GM12878 (cell line): ENCODE measurements around the gene TOGARAM1. TPM values are rescaled to one million over a fixed set of nuclear protein-coding genes. Genes with fewer than 3 reads are reported as not detected.

Experiments used
- ATAC-seq: fragments of 200-7000 bp; cut with Tn5 transposase; 3 replicates; pipeline ENCODE4 v1.9.1; 2020; ENCODE audit warnings: mild to moderate bottlenecking, moderate library complexity
- BruUV-seq: library from RNA; stranded (reverse); fragments of 400-500 nt; replicated peaks from 2 replicates; lab custom pipeline; 2021; lab: Mats Ljungman, UMichigan
- CTCF ChIA-PET: fragments of 300-600 bp; sonication (Branson Sonifier 250); formaldehyde crosslinking; extraction: SDS; loops from one replicate; lab custom pipeline; 2021; ENCODE audit warnings: inconsistent platforms; lab: Yijun Ruan, JAX
- POLR2A ChIA-PET: fragments of 350-600 bp; formaldehyde crosslinking; extraction: SDS; loops from one replicate; lab custom pipeline; 2021; ENCODE audit warnings: inconsistent platforms; lab: Charles Lee
- RAD21 ChIA-PET: fragments of 300-600 bp; sonication (Branson Sonifier 250); formaldehyde crosslinking; loops from one replicate; lab custom pipeline; 2023; ENCODE audit warnings: antibody characterized with exemption; ENCODE audit not compliant: unreplicated experiment; lab: Charles Lee
- SMC1A ChIA-PET: fragments of 300-600 bp; sonication (Branson Sonifier 250); formaldehyde crosslinking; loops from one replicate; lab custom pipeline; 2023; ENCODE audit not compliant: unreplicated experiment, uncharacterized antibody; lab: Charles Lee
- DNase-seq: peaks from one replicate; pipeline ENCODE4 v3.0.0-alpha.2; 2011; ENCODE audit warnings: low read depth, low spot score
- FAIRE-seq: peaks from 3 replicates; lab custom pipeline; 2011; peaks lifted over from hg19 to GRCh38; lab: Jason Lieb, UNC
- H2AFZ ChIP-seq: 2 replicates; pipeline ENCODE4 v1.6.0; 2011; ENCODE audit warnings: low read depth, low read length, control low read depth; ENCODE audit not compliant: control insufficient read depth
- H3K27ac ChIP-seq: 2 replicates; pipeline ENCODE4 v1.5.1; 2011; ENCODE audit warnings: control low read depth; ENCODE audit not compliant: control insufficient read depth, insufficient read depth
- H3K27me3 ChIP-seq, 2 experiments: replicated peaks in 1 of 2; 2 replicates each; pipeline versions ENCODE4 v1.6.0 to v1.6.1; 2011; ENCODE audit warnings: low read length in 1 of 2; ENCODE audit not compliant: control insufficient read depth in 2 of 2, insufficient read depth in 2 of 2
- H3K36me3 ChIP-seq, 2 experiments: 2 replicates each; pipeline ENCODE4 v1.5.1; 2011; ENCODE audit warnings: low read length in 1 of 2; ENCODE audit not compliant: control insufficient read depth in 2 of 2, insufficient read depth in 2 of 2
- H3K4me1 ChIP-seq: 2 replicates; pipeline ENCODE4 v1.6.1; 2011; ENCODE audit warnings: mild to moderate bottlenecking, low read length, moderate library complexity, mixed read lengths; ENCODE audit not compliant: control insufficient read depth, insufficient read depth
- H3K4me2 ChIP-seq: 2 replicates; pipeline ENCODE4 v1.6.0; 2011; ENCODE audit warnings: control low read depth; ENCODE audit not compliant: control insufficient read depth, insufficient read depth
- H3K4me3 ChIP-seq: fragments of 200-600 bp; sonication (generic); 2 replicates; pipeline ENCODE4 v1.5.1; 2016
- H3K79me2 ChIP-seq: 2 replicates; pipeline ENCODE4 v1.6.0; 2011; ENCODE audit warnings: low read length; ENCODE audit not compliant: control insufficient read depth, insufficient read depth
- H3K9ac ChIP-seq: 2 replicates; pipeline ENCODE4 v1.8.0; 2011; ENCODE audit warnings: low read length, control low read depth, mixed read lengths; ENCODE audit not compliant: control insufficient read depth, insufficient read depth
- H3K9me3 ChIP-seq: replicated peaks from 3 replicates; pipeline ENCODE4 v1.5.1; 2011; ENCODE audit warnings: mild to moderate bottlenecking, low read length; ENCODE audit not compliant: control insufficient read depth, insufficient read depth
- H4K20me1 ChIP-seq: 2 replicates; pipeline ENCODE4 v1.6.0; 2011; ENCODE audit not compliant: control insufficient read depth, insufficient read depth
- FOXM1 ChIP-seq: IDR thresholded peaks from 2 replicates; pipeline ENCODE4 v1.6.1; 2012; ENCODE audit warnings: low read depth, mild to moderate bottlenecking, inconsistent platforms, low read length, moderate library complexity
- HCFC1 ChIP-seq: fragments of 150-350 bp; IDR thresholded peaks from 2 replicates; pipeline ENCODE4 v1.6.1; 2014; ENCODE audit warnings: low read length
- NR2F1 ChIP-seq: fragments of 450-650 bp; conservative IDR thresholded peaks from 2 replicates; pipeline ENCODE4 v1.6.1; 2017; ENCODE audit warnings: mild to moderate bottlenecking
- RBBP5 ChIP-seq: fragments of 200-600 bp; sonication (generic); conservative IDR thresholded peaks from 2 replicates; pipeline ENCODE4 v1.6.1; 2016
- STAT3 ChIP-seq: IDR thresholded peaks from 2 replicates; pipeline ENCODE4 v1.6.1; 2011; ENCODE audit warnings: low read depth, low read length, improper control_type of control experiment
- WGBS: methylation state at CpG from one replicate; pipeline ENCODE4 v1.1.6; 2016; ENCODE audit warnings: low lambda C conversion rate; ENCODE audit not compliant: insufficient replicate concordance, insufficient coverage; ENCODE audit errors: missing lambda C conversion rate; 5-methylcytosine and 5-hydroxymethylcytosine counted together
- in situ Hi-C: fragments of 300-500 bp; cut with MboI; formaldehyde crosslinking; loops from 9 replicates; pipeline ENCODE4 v1.14.3; 2018; ENCODE audit warnings: mixed read lengths
- intact Hi-C: fragments of 100-400 bp; cut with micrococcal nuclease; formaldehyde crosslinking; loops from one replicate; pipeline ENCODE4 v1.14.2; 2022; ENCODE audit not compliant: unreplicated experiment
- polyA plus RNA-seq, 11 experiments: library from polyadenylated mRNA; depleted of rRNA in 4 of 11; unstranded in 6 of 11; stranded (reverse) in 5 of 11; fragments of >200 nt; fragmentation: Nextera tagmentation in 4 of 11; fragmentation: Illumina TruSeq in 1 of 11; extraction: Ambion mirVana in 4 of 11; extraction: Trizol in 1 of 11; gene quantifications; 1 replicate in 1 of 11; 2 replicates in 10 of 11; pipeline versions ENCODE4 v1.2.1 to v1.2.3, GENCODE V29; 2011 to 2016; ENCODE audit warnings: inconsistent platforms in 2 of 11, missing spikeins in 2 of 11, low read depth in 1 of 11
- total RNA-seq, 4 experiments: library from RNA; depleted of rRNA in 3 of 4; stranded (reverse); fragments of >200 nt in 3 of 4; fragmentation: Illumina TruSeq in 1 of 4; extraction: Trizol in 1 of 4; gene quantifications; 2 replicates each; pipeline versions ENCODE4 v1.2.1 to v1.2.3, GENCODE V29; 2013 to 2021
- TF ChIP-seq, protein P1 (sequence below): fragments of 450-650 bp; IDR thresholded peaks from 2 replicates; pipeline ENCODE4 v1.6.1; 2017; ENCODE audit warnings: mild to moderate bottlenecking, moderate library complexity
- TF ChIP-seq, protein P2 (sequence below): IDR thresholded peaks from 2 replicates; pipeline ENCODE4 v1.6.1; 2011; ENCODE audit warnings: borderline replicate concordance, low read depth, mild to moderate bottlenecking, moderate library complexity, mixed read lengths, low read length; ENCODE audit not compliant: insufficient read depth; ENCODE audit errors: extremely low read length
- TF ChIP-seq, protein P3 (sequence below): fragments of 450-650 bp; IDR thresholded peaks from 2 replicates; pipeline ENCODE4 v1.6.1; 2016; ENCODE audit warnings: mild to moderate bottlenecking
- TF ChIP-seq, protein P4 (sequence below): IDR thresholded peaks from 2 replicates; pipeline ENCODE4 v1.6.1; 2012; ENCODE audit warnings: low read length, inconsistent platforms

Gene TOGARAM1
- total and polyA plus RNA-seq, 10 of the 15 experiments (the other 5 are each of a cell fraction or from before 2014, with no cell fraction given), result 2.1 to 14.4 (median 7.2) TPM

DNA sequence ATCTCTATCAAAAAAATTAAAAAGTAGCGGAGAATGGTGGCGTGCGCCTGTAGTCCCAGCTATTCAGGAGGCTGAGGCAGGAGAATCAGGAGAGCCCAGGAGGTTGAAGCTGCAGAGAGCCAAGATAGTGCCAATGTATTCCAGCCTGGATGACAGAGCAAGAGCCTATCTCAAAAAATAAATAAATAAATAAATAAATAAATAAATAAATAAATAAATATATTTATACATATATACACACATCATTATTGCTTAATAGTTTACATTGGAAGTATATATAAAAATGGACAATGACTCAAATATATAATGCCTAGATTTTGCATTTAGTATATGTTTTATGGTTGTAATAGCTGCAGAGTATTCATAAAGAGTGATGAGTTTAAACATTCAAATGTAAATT is 53.1 kb downstream of the TOGARAM1 start:
- H3K4me3 ChIP-seq, result no peak overlapping the region
- H4K20me1 ChIP-seq, result no peaks in the 10 kb centered on the region
- no peaks in the 10 kb centered on the region for H3K27me3 ChIP-seq
- WGBS, result 100% methylated on average over 3 of the region's 3 CpGs
- no peak overlapping the region for H3K27ac ChIP-seq
- H3K79me2 ChIP-seq, result no peaks in the 10 kb centered on the region
- intact Hi-C loops, result no loop called here
- ATAC-seq (no peak), FAIRE-seq (no peak), DNase-seq (no peak)
- ChIA-PET CTCF (interaction anchor here (0.6 to 0.7 kb wide), 2 partner anchors 115 to 799 kb away, joined by 3 read pairs; no protein-coding TSS in a partner anchor), RAD21 (no interaction called here), SMC1A (interaction anchor here (1.4 kb wide), 1 partner anchor 69 kb away, joined by 4 read pairs; the partner anchor contains the start of gene PRPF39), POLR2A (no interaction called here)
- H2AFZ ChIP-seq, result no peak overlapping the region
- no peak overlapping the region for H3K4me2 ChIP-seq
- H3K9ac ChIP-seq, result no peak overlapping the region
- no peaks in the 10 kb centered on the region for H3K36me3 ChIP-seq
- BruUV-seq, result no TSS peak
- in situ Hi-C loops, result no loop called here
- no peaks in the 10 kb centered on the region for H3K9me3 ChIP-seq
- H3K4me1 ChIP-seq, result no peaks in the 10 kb centered on the region
- TF ChIP-seq, protein P1, sequence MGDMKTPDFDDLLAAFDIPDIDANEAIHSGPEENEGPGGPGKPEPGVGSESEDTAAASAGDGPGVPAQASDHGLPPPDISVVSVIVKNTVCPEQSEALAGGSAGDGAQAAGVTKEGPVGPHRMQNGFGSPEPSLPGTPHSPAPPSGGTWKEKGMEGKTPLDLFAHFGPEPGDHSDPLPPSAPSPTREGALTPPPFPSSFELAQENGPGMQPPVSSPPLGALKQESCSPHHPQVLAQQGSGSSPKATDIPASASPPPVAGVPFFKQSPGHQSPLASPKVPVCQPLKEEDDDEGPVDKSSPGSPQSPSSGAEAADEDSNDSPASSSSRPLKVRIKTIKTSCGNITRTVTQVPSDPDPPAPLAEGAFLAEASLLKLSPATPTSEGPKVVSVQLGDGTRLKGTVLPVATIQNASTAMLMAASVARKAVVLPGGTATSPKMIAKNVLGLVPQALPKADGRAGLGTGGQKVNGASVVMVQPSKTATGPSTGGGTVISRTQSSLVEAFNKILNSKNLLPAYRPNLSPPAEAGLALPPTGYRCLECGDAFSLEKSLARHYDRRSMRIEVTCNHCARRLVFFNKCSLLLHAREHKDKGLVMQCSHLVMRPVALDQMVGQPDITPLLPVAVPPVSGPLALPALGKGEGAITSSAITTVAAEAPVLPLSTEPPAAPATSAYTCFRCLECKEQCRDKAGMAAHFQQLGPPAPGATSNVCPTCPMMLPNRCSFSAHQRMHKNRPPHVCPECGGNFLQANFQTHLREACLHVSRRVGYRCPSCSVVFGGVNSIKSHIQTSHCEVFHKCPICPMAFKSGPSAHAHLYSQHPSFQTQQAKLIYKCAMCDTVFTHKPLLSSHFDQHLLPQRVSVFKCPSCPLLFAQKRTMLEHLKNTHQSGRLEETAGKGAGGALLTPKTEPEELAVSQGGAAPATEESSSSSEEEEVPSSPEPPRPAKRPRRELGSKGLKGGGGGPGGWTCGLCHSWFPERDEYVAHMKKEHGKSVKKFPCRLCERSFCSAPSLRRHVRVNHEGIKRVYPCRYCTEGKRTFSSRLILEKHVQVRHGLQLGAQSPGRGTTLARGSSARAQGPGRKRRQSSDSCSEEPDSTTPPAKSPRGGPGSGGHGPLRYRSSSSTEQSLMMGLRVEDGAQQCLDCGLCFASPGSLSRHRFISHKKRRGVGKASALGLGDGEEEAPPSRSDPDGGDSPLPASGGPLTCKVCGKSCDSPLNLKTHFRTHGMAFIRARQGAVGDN, result no peak
- TF ChIP-seq, protein P2, sequence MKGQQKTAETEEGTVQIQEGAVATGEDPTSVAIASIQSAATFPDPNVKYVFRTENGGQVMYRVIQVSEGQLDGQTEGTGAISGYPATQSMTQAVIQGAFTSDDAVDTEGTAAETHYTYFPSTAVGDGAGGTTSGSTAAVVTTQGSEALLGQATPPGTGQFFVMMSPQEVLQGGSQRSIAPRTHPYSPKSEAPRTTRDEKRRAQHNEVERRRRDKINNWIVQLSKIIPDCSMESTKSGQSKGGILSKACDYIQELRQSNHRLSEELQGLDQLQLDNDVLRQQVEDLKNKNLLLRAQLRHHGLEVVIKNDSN, result no peak
- TF ChIP-seq, protein P3, sequence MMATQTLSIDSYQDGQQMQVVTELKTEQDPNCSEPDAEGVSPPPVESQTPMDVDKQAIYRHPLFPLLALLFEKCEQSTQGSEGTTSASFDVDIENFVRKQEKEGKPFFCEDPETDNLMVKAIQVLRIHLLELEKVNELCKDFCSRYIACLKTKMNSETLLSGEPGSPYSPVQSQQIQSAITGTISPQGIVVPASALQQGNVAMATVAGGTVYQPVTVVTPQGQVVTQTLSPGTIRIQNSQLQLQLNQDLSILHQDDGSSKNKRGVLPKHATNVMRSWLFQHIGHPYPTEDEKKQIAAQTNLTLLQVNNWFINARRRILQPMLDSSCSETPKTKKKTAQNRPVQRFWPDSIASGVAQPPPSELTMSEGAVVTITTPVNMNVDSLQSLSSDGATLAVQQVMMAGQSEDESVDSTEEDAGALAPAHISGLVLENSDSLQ, result no peak
- TF ChIP-seq RBBP5, result no peak
- TF ChIP-seq FOXM1, result no peak
- no peak for TF ChIP-seq STAT3
- TF ChIP-seq NR2F1, result no peak
- TF ChIP-seq, protein P4, sequence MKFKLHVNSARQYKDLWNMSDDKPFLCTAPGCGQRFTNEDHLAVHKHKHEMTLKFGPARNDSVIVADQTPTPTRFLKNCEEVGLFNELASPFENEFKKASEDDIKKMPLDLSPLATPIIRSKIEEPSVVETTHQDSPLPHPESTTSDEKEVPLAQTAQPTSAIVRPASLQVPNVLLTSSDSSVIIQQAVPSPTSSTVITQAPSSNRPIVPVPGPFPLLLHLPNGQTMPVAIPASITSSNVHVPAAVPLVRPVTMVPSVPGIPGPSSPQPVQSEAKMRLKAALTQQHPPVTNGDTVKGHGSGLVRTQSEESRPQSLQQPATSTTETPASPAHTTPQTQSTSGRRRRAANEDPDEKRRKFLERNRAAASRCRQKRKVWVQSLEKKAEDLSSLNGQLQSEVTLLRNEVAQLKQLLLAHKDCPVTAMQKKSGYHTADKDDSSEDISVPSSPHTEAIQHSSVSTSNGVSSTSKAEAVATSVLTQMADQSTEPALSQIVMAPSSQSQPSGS, result no peak
- TF ChIP-seq HCFC1, result no peak
